Amniotic stem cell (primary cell): Measurements from ENCODE around the gene P2RX4.
"Not testable (repeated sequence)": the region's sequence is repeated elsewhere in the genome, so short reads cannot be mapped to it uniquely, and the experiment has no call there.

Experiments
- DNase-seq: peaks from one replicate; lab custom pipeline; 2025; lab: John Stamatoyannopoulos, UW

P2RX4 gene

GRCh38 chr12:121209624-121210572 lies at the start of gene P2RX4:
TSS of gene P2RX4 (plus strand) at chr12:121210129. CDS start at chr12:121210165, 36 bp downstream.
- peak; percentile 34 for DNase-seq

- no peak for DNase-seq
Measured at GRCh38 chr12:121162384-121162783, 47.5 kb upstream of the P2RX4 start.

GRCh38 chr12:121162985-121163384 lies 46.9 kb upstream of the P2RX4 start:
- no peak for DNase-seq

- not testable (repeated sequence) for DNase-seq
Measured at GRCh38 chr12:121164839-121165238, 45.1 kb upstream of the P2RX4 start.

- DNase-seq: no peak
Measured at GRCh38 chr12:121165316-121165715, 44.6 kb upstream of the P2RX4 start.

- no peak for DNase-seq
Measured at GRCh38 chr12:121166356-121166755, 43.6 kb upstream of the P2RX4 start.

GRCh38 chr12:121167232-121167820 lies 42.6 kb upstream of the P2RX4 start:
- no peak for DNase-seq

GRCh38 chr12:121167951-121168350 lies 42.0 kb upstream of the P2RX4 start:
- no peak for DNase-seq

- no peak for DNase-seq
Measured at GRCh38 chr12:121170151-121170550, 39.8 kb upstream of the P2RX4 start.

GRCh38 chr12:121170611-121171260 lies 39.2 kb upstream of the P2RX4 start:
- DNase-seq: no peak

GRCh38 chr12:121172145-121172544 lies 37.8 kb upstream of the P2RX4 start:
- DNase-seq: no peak

- DNase-seq: no peak
Measured at GRCh38 chr12:121175383-121176119, 34.4 kb upstream of the P2RX4 start.

- DNase-seq: no peak
Measured at GRCh38 chr12:121176826-121177529, 33.0 kb upstream of the P2RX4 start.

- no peak for DNase-seq
Measured at GRCh38 chr12:121181181-121181580, 28.7 kb upstream of the P2RX4 start.

GRCh38 chr12:121182222-121182893 lies 27.6 kb upstream of the P2RX4 start:
- no peak for DNase-seq

GRCh38 chr12:121184425-121184824 lies 25.5 kb upstream of the P2RX4 start:
- DNase-seq: no peak

- no peak for DNase-seq
Measured at GRCh38 chr12:121184984-121185889, 24.7 kb upstream of the P2RX4 start.

GRCh38 chr12:121186826-121187225 lies 23.1 kb upstream of the P2RX4 start:
- DNase-seq: no peak

GRCh38 chr12:121187501-121187900 lies 22.4 kb upstream of the P2RX4 start:
- DNase-seq: no peak

- no peak for DNase-seq
Measured at GRCh38 chr12:121188227-121188626, 21.7 kb upstream of the P2RX4 start.
